GM10847 (cell line): ENCODE results near the gene OCA2.

Experiments used
- POLR2A ChIP-seq: IDR thresholded peaks from 2 replicates; pipeline ENCODE4 v1.6.1; 2011; ENCODE audit not compliant: insufficient read length; ENCODE audit errors: extremely low read depth

Gene OCA2

DNA sequence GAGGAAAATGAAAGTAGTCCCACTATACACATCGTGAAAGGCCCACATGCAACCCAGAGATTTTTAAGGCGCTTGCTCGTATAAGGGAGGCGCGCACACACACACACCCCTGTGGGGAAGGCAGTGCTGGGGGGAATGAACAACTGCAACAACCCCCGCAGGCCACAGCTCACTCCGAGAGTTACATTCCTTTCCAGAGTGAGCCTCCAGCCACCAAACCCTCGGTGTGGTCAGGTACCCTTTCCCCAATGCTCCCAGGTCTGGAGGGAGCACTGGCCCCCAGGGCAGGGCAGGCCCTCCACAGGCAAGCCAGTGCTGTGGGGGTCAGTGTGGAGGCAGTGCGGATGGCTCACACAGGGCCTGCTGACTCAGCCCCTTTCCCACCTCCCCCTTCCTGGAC is 115.6 kb downstream of the OCA2 start:
- no peak for TF ChIP-seq POLR2A

DNA sequence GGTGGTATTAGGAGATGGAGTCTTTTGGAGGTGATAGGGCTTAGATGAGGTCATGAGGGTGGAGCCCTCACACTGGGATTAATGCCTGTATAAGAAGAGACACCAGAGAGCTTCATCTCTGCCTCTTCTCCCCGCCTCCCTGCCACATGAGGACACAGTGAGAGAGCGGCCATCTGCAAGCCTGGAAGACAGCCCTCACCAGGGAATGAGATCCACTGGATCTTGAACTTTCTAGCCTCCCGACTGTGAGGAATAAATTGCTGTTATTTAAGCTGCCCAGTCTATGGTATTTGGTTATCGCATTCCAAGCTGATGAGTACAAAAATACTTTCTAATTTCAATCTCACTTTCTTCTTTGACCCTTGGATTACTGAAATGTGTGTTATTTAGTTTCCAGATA is 121.4 kb downstream of the OCA2 start:
- no peak for TF ChIP-seq POLR2A

DNA sequence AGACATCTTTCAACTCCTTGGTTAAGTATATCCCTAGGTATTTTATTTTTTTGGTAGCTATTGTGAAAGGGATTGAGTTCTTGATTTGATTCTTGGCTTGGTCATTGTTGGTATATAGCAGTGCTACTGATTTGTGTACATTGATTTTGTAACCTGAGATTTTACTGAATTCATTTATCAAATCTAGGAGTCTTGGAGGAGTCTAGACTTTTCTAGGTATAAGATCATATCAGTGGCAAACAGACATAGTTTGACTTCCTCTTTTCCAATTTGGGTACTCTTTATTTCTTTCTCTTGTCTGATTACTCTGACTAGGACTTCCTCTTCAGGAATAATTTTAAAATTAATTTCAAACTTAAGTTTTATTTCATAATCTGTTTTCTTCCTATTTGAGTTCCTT is 125.2 kb downstream of the OCA2 start:
- no peak for TF ChIP-seq POLR2A

DNA sequence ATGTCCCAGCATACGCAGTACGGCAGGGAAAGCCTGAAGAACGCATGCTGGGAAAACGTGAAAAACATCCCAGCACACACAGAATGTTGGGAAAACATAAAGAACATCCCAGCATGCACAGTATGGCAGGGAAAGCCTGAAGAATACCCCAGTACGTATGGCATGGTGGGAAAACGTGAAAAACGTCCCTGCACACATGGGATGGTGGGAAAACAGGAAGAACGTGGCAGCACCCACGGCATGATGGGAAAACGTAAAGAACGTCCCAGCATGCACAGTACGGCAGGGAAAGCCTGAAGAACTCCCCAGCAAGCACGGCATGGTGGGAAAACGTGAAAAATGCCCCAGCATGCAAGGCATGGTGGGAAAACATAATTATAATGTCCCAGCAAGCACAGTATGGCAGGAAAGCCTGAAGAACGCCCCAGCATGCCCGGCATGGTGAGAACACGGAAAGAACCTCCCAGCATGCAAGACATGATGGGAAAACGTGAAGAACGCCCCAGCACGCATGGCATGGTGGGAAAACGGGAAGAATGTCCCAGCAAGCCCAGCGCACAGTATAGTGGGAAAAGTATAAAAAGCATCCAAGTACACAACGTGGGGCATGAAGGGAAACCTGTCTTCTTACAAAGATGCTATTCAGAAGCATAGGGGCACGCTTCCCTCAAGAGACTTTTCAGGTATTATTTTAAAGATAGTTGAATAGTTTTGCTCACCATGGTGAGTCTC is 128.3 kb downstream of the OCA2 start:
- no peak for TF ChIP-seq POLR2A

DNA sequence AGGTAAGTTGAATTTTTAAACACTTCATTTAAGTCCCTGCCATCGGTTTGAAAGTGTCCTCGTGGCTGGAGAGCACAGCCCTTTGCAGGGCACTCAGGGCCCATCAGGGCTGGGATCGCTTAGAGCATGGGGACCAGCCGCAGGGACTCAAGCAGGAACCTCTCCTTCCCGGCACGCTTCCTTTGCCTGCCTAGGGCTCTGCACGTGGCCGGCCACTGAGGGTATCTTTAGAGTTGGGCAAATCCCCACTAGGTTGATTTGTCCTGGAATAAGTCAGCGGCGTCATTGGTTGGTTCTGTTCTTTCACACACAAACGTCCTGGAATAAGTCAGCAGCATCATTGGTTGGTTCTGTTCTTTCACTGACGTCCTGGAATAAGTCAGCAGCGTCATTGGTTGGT is 131.6 kb downstream of the OCA2 start:
- TF ChIP-seq POLR2A, result no peak

- no peak for TF ChIP-seq POLR2A
Measured at GRCh38 chr15:27965546-27965945, 133.6 kb downstream of the OCA2 start.

- no peak for TF ChIP-seq POLR2A
Measured at GRCh38 chr15:27961801-27962200, 137.3 kb downstream of the OCA2 start.

- no peak for TF ChIP-seq POLR2A
Measured at GRCh38 chr15:27958911-27959578, 140.1 kb downstream of the OCA2 start.

GRCh38 chr15:27956285-27956684 is 142.8 kb downstream of the OCA2 start:
- no peak for TF ChIP-seq POLR2A

- TF ChIP-seq POLR2A, result no peak
Measured at GRCh38 chr15:27955087-27955486, 144.0 kb downstream of the OCA2 start.

DNA sequence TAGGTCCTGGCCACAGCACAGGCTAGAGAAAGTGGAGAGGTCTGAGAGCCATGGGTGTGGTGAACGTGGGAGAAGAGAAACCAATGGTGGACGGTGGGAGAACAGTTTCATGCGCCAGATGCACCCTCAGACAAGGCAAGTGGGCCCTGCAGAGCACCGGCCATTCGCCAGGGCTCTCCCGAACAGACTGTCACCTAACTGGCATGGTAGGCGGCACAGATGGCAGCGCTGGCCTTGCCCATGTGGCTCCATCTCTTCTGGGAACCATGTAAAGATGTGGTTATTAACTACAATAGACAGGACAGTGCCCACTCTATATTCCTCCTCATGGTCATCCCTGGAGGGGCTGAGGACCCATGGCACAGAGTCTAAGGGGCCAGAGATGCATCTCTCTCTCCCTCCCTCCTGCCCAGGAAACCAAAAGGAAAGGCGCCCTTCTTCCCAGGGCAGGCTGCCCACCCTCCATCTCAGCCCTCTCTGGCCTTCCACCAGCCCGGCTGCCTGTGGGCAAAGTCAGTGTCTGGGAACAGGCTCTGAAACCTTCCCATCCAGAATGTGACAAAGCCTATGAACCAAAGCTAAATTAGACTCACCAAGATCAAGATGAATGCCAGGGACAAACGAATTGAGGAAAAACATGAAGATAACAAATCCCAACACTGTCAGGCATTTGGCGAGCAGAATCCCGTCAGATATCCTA is 147.8 kb downstream of the OCA2 start:
- TF ChIP-seq POLR2A, result no peak

DNA sequence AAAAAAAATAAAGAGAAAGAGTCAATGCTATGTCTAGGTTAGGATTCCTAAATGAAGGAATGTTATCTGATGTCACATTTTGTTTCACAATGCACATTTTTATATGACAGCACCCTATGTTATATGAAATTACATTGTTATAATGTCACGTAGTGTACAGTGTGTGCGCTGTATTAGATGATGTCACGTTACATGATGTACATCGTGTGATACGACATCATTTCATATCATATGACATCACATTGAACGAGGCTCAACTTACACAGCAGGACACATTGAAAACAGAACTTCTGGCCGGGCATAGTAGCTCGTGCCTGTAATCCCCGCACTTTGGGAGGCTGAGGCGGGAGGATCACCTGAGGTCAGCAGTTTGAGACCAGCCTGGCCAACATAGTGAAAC is 150.0 kb downstream of the OCA2 start:
- TF ChIP-seq POLR2A, result no peak

GRCh38 chr15:27939246-27939645 is 159.9 kb downstream of the OCA2 start:
- TF ChIP-seq POLR2A, result no peak

DNA sequence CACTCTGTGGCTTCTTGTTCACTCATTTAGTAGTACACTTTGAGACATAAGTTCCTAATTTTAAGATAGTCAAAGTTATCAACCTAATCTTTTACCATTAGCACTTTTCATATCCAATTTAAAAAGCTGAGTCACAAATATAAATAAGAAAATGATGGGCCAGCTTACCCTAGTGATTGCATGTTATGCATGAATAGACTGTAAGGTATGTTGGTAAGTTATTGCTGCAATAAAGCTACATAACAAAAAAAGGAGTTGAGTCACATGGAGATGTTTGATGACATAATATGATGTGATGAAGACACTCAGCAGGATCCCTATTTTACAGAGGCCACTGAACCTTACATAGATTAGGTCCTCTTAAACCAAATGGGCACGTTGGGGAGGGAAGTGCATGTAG is 161.3 kb downstream of the OCA2 start:
- TF ChIP-seq POLR2A, result no peak

- no peak for TF ChIP-seq POLR2A
Measured at GRCh38 chr15:27936164-27936563, 163.0 kb downstream of the OCA2 start.

GRCh38 chr15:27935328-27935727 is 163.8 kb downstream of the OCA2 start:
- no peak for TF ChIP-seq POLR2A
